ENCODE measurements around the gene TRIM39. TPM values are rescaled to one million over a fixed set of nuclear protein-coding genes. Genes with fewer than 3 reads are reported as not detected.

TRIM39 gene
- polyA plus RNA-seq, 1 of the 3 experiments (the other 2 are of a cell fraction) = 6.5 TPM

DNA sequence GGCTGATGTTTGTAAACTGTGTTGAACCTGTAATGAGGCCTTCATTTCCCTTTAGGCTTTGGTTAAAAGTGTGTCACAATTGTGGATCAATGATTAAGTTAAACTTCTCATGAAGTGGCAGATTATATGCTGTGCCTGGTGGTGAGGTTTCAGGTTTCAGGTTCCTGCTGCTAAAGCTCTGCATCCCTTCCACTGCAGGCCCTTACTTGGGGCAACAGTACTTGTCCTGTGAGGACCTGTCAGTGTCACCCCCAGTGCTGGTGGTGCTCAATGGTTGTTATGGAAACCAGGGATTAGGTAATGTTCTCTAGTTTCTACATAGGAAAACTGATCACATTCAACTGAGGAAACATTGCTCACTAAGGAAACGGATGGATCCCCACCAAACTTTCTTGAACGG is 36.7 kb downstream of the TRIM39 start:
- no peaks in the 10 kb centered on the region for H3K9me2 ChIP-seq
- CTCF ChIA-PET = interaction anchor here (0.8 to 1.8 kb wide), 3 partner anchors 16 to 145 kb away, joined by 3 to 7 read pairs (median 3); no protein-coding TSS in a partner anchor
- H3F3A ChIP-seq (replicated peaks; ENCODE audit: insufficient read depth) = no peaks in the 10 kb centered on the region
- no peak overlapping the region for H3K4me2 ChIP-seq
- H4K20me1 ChIP-seq (ENCODE audit: insufficient read depth) = no peaks in the 10 kb centered on the region
- H3K27ac ChIP-seq (ENCODE audit: low read depth in 2 of 2, low read length in 1 of 2) = no peak overlapping the region
- peaks cover 78% of the 10 kb centered on the region for H3K27me3 ChIP-seq (ENCODE audit: insufficient read depth)
- TF ChIP-seq EP300 (IDR thresholded peaks at IDR 0.05; ENCODE audit: borderline replicate concordance in 1 of 2, low read depth in 1 of 2, low read length in 1 of 2) (no peak), GATA2 (CRISPR knock-in tag; IDR thresholded peaks at IDR 0.05) (no peak), SMC3 (IDR thresholded peaks at IDR 0.05; ENCODE audit: low read depth, low read length) (no peak), GABPA (IDR thresholded peaks at IDR 0.05; ENCODE audit: low read depth) (no peak), FOXJ3 (CRISPR knock-in tag; IDR thresholded peaks at IDR 0.05) (no peak)
- TF ChIP-seq, protein P1, sequence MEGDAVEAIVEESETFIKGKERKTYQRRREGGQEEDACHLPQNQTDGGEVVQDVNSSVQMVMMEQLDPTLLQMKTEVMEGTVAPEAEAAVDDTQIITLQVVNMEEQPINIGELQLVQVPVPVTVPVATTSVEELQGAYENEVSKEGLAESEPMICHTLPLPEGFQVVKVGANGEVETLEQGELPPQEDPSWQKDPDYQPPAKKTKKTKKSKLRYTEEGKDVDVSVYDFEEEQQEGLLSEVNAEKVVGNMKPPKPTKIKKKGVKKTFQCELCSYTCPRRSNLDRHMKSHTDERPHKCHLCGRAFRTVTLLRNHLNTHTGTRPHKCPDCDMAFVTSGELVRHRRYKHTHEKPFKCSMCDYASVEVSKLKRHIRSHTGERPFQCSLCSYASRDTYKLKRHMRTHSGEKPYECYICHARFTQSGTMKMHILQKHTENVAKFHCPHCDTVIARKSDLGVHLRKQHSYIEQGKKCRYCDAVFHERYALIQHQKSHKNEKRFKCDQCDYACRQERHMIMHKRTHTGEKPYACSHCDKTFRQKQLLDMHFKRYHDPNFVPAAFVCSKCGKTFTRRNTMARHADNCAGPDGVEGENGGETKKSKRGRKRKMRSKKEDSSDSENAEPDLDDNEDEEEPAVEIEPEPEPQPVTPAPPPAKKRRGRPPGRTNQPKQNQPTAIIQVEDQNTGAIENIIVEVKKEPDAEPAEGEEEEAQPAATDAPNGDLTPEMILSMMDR (IDR thresholded peaks at IDR 0.05) = no peak
- POLR2A ChIA-PET = no interaction called here
- H3K9ac ChIP-seq = no peak overlapping the region
- H3K4me1 ChIP-seq (ENCODE audit: control insufficient read depth in 1 of 2, insufficient read depth in 2 of 2, low read depth in 1 of 2, low read length in 1 of 2) = no peaks in the 10 kb centered on the region
- H3K9me3 ChIP-seq = no peaks in the 10 kb centered on the region
- 9% methylated on average over 2 of the region's 2 CpGs for WGBS (ENCODE audit: low lambda C conversion rate)
- H3K79me2 ChIP-seq (ENCODE audit: insufficient read depth) = no peaks in the 10 kb centered on the region
- no peak for DNase-seq
- H3K4me3 ChIP-seq (ENCODE audit: low read depth in 2 of 2, low read length in 1 of 2) = no peak overlapping the region
- H2AFZ ChIP-seq (ENCODE audit: low read depth) = no peak overlapping the region
- H3K36me3 ChIP-seq (replicated peaks in 1 of 2; ENCODE audit: control insufficient read depth in 1 of 2, insufficient read depth in 2 of 2, low read length in 1 of 2) = no peaks in the 10 kb centered on the region

DNA sequence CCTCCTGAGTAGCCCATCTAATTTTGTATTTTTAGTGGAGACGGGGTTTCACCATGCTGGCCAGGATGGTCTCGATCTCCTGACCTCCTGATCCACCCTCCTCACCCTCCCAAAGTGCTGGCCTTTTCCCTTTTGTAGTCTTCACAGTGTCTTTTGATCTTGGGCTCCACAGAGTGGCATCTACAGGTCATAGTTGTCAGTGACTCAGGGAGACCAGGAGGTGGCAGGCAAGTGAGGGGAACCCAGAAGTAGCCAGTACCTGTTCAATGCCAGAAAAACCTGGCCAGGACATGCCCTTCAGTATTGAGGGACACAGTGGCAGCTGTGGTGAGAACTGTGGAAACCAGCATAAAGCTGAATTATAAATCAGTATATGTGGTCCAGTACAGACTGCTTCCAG is 37.9 kb downstream of the TRIM39 start:
- H3K4me2 ChIP-seq = no peak overlapping the region
- H3K9me3 ChIP-seq = no peaks in the 10 kb centered on the region
- no peak for DNase-seq
- WGBS (ENCODE audit: low lambda C conversion rate) = 0% methylated on average over 2 of the region's 2 CpGs
- no peaks in the 10 kb centered on the region for H3K36me3 ChIP-seq (replicated peaks in 1 of 2; ENCODE audit: control insufficient read depth in 1 of 2, insufficient read depth in 2 of 2, low read length in 1 of 2)
- no peak overlapping the region for H3K27ac ChIP-seq (ENCODE audit: low read depth in 2 of 2, low read length in 1 of 2)
- H3K27me3 ChIP-seq (ENCODE audit: insufficient read depth) = peaks cover 69% of the 10 kb centered on the region
- H2AFZ ChIP-seq (ENCODE audit: low read depth) = no peak overlapping the region
- ChIA-PET POLR2A (no interaction called here), CTCF (no interaction called here)
- H3K79me2 ChIP-seq (ENCODE audit: insufficient read depth) = no peaks in the 10 kb centered on the region
- H3K4me3 ChIP-seq (ENCODE audit: low read depth in 2 of 2, low read length in 1 of 2) = no peak overlapping the region
- H3K9ac ChIP-seq = no peak overlapping the region
- H3K9me2 ChIP-seq = no peaks in the 10 kb centered on the region
- no peaks in the 10 kb centered on the region for H3F3A ChIP-seq (replicated peaks; ENCODE audit: insufficient read depth)
- no peaks in the 10 kb centered on the region for H3K4me1 ChIP-seq (ENCODE audit: control insufficient read depth in 1 of 2, insufficient read depth in 2 of 2, low read depth in 1 of 2, low read length in 1 of 2)
- no peaks in the 10 kb centered on the region for H4K20me1 ChIP-seq (ENCODE audit: insufficient read depth)
- TF ChIP-seq POLR2AphosphoS5 (IDR thresholded peaks at IDR 0.05; ENCODE audit: low read depth, low read length) (no peak), SIN3A (IDR thresholded peaks at IDR 0.05; ENCODE audit: borderline replicate concordance, low read depth, low read length) (no peak), MEF2A (IDR thresholded peaks at IDR 0.05; ENCODE audit: borderline replicate concordance, low read depth) (no peak), NRF1 (IDR thresholded peaks at IDR 0.05; ENCODE audit: low read depth, low read length) (no peak), JUND (IDR thresholded peaks at IDR 0.05) (no peak), TEAD4 (IDR thresholded peaks at IDR 0.05; ENCODE audit: borderline replicate concordance, insufficient read depth) (no peak), TAF1 (IDR thresholded peaks at IDR 0.05; ENCODE audit: borderline replicate concordance, low read depth, low read length) (no peak), ELF1 (IDR thresholded peaks at IDR 0.05) (no peak), NFIC (IDR thresholded peaks at IDR 0.05; ENCODE audit: borderline replicate concordance) (no peak), EP300 (IDR thresholded peaks at IDR 0.05; ENCODE audit: borderline replicate concordance in 1 of 2, low read depth in 1 of 2, low read length in 1 of 2) (no peak), RXRA (IDR thresholded peaks at IDR 0.05; ENCODE audit: borderline replicate concordance, low read depth) (no peak), RCOR1 (IDR thresholded peaks at IDR 0.05; ENCODE audit: low read length) (no peak), FOXJ3 (CRISPR knock-in tag; IDR thresholded peaks at IDR 0.05) (no peak), MXI1 (IDR thresholded peaks at IDR 0.05; ENCODE audit: low read depth, low read length) (no peak), SMC3 (IDR thresholded peaks at IDR 0.05; ENCODE audit: low read depth, low read length) (no peak)
- TF ChIP-seq, protein P2, sequence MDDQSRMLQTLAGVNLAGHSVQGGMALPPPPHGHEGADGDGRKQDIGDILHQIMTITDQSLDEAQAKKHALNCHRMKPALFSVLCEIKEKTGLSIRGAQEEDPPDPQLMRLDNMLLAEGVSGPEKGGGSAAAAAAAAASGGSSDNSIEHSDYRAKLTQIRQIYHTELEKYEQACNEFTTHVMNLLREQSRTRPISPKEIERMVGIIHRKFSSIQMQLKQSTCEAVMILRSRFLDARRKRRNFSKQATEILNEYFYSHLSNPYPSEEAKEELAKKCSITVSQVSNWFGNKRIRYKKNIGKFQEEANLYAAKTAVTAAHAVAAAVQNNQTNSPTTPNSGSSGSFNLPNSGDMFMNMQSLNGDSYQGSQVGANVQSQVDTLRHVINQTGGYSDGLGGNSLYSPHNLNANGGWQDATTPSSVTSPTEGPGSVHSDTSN (IDR thresholded peaks at IDR 0.05) = no peak
- TF ChIP-seq, protein P3, sequence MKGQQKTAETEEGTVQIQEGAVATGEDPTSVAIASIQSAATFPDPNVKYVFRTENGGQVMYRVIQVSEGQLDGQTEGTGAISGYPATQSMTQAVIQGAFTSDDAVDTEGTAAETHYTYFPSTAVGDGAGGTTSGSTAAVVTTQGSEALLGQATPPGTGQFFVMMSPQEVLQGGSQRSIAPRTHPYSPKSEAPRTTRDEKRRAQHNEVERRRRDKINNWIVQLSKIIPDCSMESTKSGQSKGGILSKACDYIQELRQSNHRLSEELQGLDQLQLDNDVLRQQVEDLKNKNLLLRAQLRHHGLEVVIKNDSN (IDR thresholded peaks at IDR 0.05; ENCODE audit: borderline replicate concordance, low read depth) = no peak
- TF ChIP-seq, protein P1 (IDR thresholded peaks at IDR 0.05) = no peak
- TF ChIP-seq, protein P4, sequence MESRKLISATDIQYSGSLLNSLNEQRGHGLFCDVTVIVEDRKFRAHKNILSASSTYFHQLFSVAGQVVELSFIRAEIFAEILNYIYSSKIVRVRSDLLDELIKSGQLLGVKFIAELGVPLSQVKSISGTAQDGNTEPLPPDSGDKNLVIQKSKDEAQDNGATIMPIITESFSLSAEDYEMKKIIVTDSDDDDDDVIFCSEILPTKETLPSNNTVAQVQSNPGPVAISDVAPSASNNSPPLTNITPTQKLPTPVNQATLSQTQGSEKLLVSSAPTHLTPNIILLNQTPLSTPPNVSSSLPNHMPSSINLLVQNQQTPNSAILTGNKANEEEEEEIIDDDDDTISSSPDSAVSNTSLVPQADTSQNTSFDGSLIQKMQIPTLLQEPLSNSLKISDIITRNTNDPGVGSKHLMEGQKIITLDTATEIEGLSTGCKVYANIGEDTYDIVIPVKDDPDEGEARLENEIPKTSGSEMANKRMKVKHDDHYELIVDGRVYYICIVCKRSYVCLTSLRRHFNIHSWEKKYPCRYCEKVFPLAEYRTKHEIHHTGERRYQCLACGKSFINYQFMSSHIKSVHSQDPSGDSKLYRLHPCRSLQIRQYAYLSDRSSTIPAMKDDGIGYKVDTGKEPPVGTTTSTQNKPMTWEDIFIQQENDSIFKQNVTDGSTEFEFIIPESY (IDR thresholded peaks at IDR 0.05; ENCODE audit: borderline replicate concordance, low read depth) = no peak

Data from SK-N-SH (cell line).